ENCODE results near the gene DCHS2. TPM values are rescaled to one million over a fixed set of nuclear protein-coding genes. Genes with fewer than 3 reads are reported as not detected.
A peak's percentile ranks its signal among the peaks of the same experiment; 100 is the strongest.
"Not testable (repeated sequence)": the region's sequence is repeated elsewhere in the genome, so short reads cannot be mapped to it uniquely, and the experiment has no call there.

DCHS2 gene
- total RNA-seq, 1 experiment from 2014 or later: not detected

- Histone ChIP-seq H3K4me1 (no peaks in the 10 kb centered on the region), H3K36me3 (ENCODE audit: control insufficient read depth, insufficient read depth, low read length) (no peaks in the 10 kb centered on the region), H3K4me3 (ENCODE audit: low read depth, low read length) (no peak overlapping the region), H3K27me3 (replicated peaks; ENCODE audit: control insufficient read depth, insufficient read depth, low read length) (no peaks in the 10 kb centered on the region), H3K9me3 (no peaks in the 10 kb centered on the region)
- POLR2A ChIA-PET: no interaction called here
- Mint-ChIP-seq H3K4me3 (ENCODE audit: unreplicated experiment) (no peak overlapping the region), H3K27me3 (ENCODE audit: insufficient read depth, unreplicated experiment) (peaks cover 3% of the 10 kb centered on the region), H3K9me3 (ENCODE audit: unreplicated experiment) (peaks cover 6% of the 10 kb centered on the region), H3K27ac (ENCODE audit: unreplicated experiment) (no peak overlapping the region), H3K36me3 (ENCODE audit: insufficient read depth, unreplicated experiment) (no peaks in the 10 kb centered on the region), H3K4me1 (ENCODE audit: low read depth, unreplicated experiment) (no peaks in the 10 kb centered on the region)
- intact Hi-C loops (cut with micrococcal nuclease; ENCODE audit: unreplicated experiment): no loop called here
- CTCF ChIA-PET: no interaction called here
- DNase-seq: no peak
- TF ChIP-seq CTCF (IDR thresholded peaks at IDR 0.05; ENCODE audit: insufficient read depth in 1 of 2, low read depth in 1 of 2, low read length in 1 of 2, severe bottlenecking in 1 of 2, unreplicated experiment in 1 of 2): no peak
- BruUV-seq (replicated peaks): no TSS peak
Measured at GRCh38 chr4:154230091-154230490, 261.5 kb downstream of the DCHS2 start.

DNA sequence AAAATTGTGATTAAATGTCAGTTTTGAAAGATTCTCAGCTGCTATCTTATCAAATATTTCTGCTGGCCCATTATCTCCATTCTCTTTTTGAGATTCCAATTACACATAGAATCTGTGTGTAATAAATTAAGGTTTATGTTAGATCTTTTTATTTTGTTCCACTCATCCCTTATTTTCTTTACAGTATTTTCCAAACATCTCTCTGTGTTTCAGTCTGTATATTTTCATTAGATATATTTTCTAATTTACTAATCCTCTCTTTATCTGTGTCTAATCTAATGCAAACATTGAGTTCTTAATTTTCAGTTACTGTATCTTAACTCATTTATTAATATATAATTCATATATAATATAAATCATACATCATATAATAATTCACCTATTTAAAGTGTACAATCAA lies 268.7 kb downstream of the DCHS2 start:
- H3K27ac Mint-ChIP-seq (ENCODE audit: unreplicated experiment): no peak overlapping the region
- Histone ChIP-seq H3K9me3 (peaks cover 4% of the 10 kb centered on the region; the same call in 1 of the 2 replicates), H3K27me3 (replicated peaks; ENCODE audit: control insufficient read depth, insufficient read depth, low read length) (no peaks in the 10 kb centered on the region), H3K36me3 (ENCODE audit: control insufficient read depth, insufficient read depth, low read length) (no peaks in the 10 kb centered on the region), H3K4me3 (ENCODE audit: low read depth, low read length) (no peak overlapping the region), H3K4me1 (no peaks in the 10 kb centered on the region)
- no peaks in the 10 kb centered on the region for H3K36me3 Mint-ChIP-seq (ENCODE audit: insufficient read depth, unreplicated experiment)
- peaks cover 23% of the 10 kb centered on the region for H3K9me3 Mint-ChIP-seq (ENCODE audit: unreplicated experiment)
- H3K4me1 Mint-ChIP-seq (ENCODE audit: low read depth, unreplicated experiment): no peaks in the 10 kb centered on the region
- intact Hi-C loops (cut with micrococcal nuclease; ENCODE audit: unreplicated experiment): no loop called here
- CTCF ChIA-PET: no interaction called here
- DNase-seq: no peak
- no TSS peak for BruUV-seq (replicated peaks)
- peaks cover 4% of the 10 kb centered on the region for H3K27me3 Mint-ChIP-seq (ENCODE audit: insufficient read depth, unreplicated experiment)
- H3K4me3 Mint-ChIP-seq (ENCODE audit: unreplicated experiment): no peak overlapping the region
- TF ChIP-seq CTCF (IDR thresholded peaks at IDR 0.05; ENCODE audit: insufficient read depth in 1 of 2, low read depth in 1 of 2, low read length in 1 of 2, severe bottlenecking in 1 of 2, unreplicated experiment in 1 of 2): no peak
- POLR2A ChIA-PET: no interaction called here

GRCh38 chr4:154218051-154218450 lies 273.5 kb downstream of the DCHS2 start:
- no peak for TF ChIP-seq CTCF (IDR thresholded peaks at IDR 0.05; ENCODE audit: insufficient read depth in 1 of 2, low read depth in 1 of 2, low read length in 1 of 2, severe bottlenecking in 1 of 2, unreplicated experiment in 1 of 2)
- DNase-seq: no peak
- POLR2A ChIA-PET: no interaction called here
- no peaks in the 10 kb centered on the region for H3K27me3 ChIP-seq (replicated peaks; ENCODE audit: control insufficient read depth, insufficient read depth, low read length)
- H3K36me3 Mint-ChIP-seq (ENCODE audit: insufficient read depth, unreplicated experiment): no peaks in the 10 kb centered on the region
- no peak overlapping the region for H3K4me3 Mint-ChIP-seq (ENCODE audit: unreplicated experiment)
- H3K27ac Mint-ChIP-seq (ENCODE audit: unreplicated experiment): no peak overlapping the region
- H3K9me3 ChIP-seq: 0 out of 2 replicates have a peak, but pooled peaks cover 4% of the 10 kb centered on the region
- no peak overlapping the region for H3K4me3 ChIP-seq (ENCODE audit: low read depth, low read length)
- no peaks in the 10 kb centered on the region for H3K36me3 ChIP-seq (ENCODE audit: control insufficient read depth, insufficient read depth, low read length)
- peaks cover 6% of the 10 kb centered on the region for H3K9me3 Mint-ChIP-seq (ENCODE audit: unreplicated experiment)
- peaks cover 2% of the 10 kb centered on the region for H3K27me3 Mint-ChIP-seq (ENCODE audit: insufficient read depth, unreplicated experiment)
- CTCF ChIA-PET: no interaction called here
- no peaks in the 10 kb centered on the region for H3K4me1 Mint-ChIP-seq (ENCODE audit: low read depth, unreplicated experiment)
- H3K4me1 ChIP-seq: no peaks in the 10 kb centered on the region
- intact Hi-C loops (cut with micrococcal nuclease; ENCODE audit: unreplicated experiment): no loop called here
- no TSS peak for BruUV-seq (replicated peaks)

DNA sequence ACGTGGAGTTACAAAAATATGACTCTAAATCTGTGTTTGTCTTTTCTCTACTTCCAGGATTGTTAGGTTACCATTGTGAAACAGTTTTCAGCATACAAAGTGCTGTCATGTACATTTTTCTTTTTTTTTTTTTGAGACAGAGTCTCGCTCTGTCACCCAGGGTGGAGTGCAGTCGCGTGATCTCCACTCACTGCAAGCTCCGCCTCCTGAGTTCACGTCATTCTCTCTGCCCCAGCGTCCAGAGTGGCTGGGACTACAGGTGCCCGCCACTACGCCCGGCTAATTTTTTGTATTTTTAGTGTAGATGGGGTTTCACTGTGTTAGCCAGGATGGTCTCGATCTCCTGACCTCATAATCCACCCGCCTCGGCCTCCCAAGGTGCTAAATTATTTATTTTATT lies 274.2 kb downstream of the DCHS2 start:
- H3K9me3 ChIP-seq; CTCF ChIA-PET; BruUV-seq (replicated peaks); H3K27me3 ChIP-seq (replicated peaks; ENCODE audit: control insufficient read depth, insufficient read depth, low read length); H3K27me3 Mint-ChIP-seq (ENCODE audit: insufficient read depth, unreplicated experiment); H3K27ac Mint-ChIP-seq (ENCODE audit: unreplicated experiment); H3K4me1 ChIP-seq; H3K4me3 ChIP-seq (ENCODE audit: low read depth, low read length); POLR2A ChIA-PET; intact Hi-C loops (cut with micrococcal nuclease; ENCODE audit: unreplicated experiment); H3K4me1 Mint-ChIP-seq (ENCODE audit: low read depth, unreplicated experiment); H3K36me3 ChIP-seq (ENCODE audit: control insufficient read depth, insufficient read depth, low read length); H3K9me3 Mint-ChIP-seq (ENCODE audit: unreplicated experiment); DNase-seq; H3K36me3 Mint-ChIP-seq (ENCODE audit: insufficient read depth, unreplicated experiment): not testable (repeated sequence)
- H3K4me3 Mint-ChIP-seq (ENCODE audit: unreplicated experiment): peak overlapping the region; percentile 14
